Activated CD8-positive, alpha-beta memory T cell treated with anti-CD3 and anti-CD28 coated beads, Interleukin-2, amount 50 U/mL, for 24 hours (primary cell): ENCODE results near the gene ALG3.
A peak's percentile ranks its signal among the peaks of the same experiment; 100 is the strongest.

Source experiments
- DNase-seq: peaks from one replicate; pipeline ENCODE4 v3.0.0-alpha.2; 2020; ENCODE audit errors: extremely low read depth

The ALG3 gene

DNA sequence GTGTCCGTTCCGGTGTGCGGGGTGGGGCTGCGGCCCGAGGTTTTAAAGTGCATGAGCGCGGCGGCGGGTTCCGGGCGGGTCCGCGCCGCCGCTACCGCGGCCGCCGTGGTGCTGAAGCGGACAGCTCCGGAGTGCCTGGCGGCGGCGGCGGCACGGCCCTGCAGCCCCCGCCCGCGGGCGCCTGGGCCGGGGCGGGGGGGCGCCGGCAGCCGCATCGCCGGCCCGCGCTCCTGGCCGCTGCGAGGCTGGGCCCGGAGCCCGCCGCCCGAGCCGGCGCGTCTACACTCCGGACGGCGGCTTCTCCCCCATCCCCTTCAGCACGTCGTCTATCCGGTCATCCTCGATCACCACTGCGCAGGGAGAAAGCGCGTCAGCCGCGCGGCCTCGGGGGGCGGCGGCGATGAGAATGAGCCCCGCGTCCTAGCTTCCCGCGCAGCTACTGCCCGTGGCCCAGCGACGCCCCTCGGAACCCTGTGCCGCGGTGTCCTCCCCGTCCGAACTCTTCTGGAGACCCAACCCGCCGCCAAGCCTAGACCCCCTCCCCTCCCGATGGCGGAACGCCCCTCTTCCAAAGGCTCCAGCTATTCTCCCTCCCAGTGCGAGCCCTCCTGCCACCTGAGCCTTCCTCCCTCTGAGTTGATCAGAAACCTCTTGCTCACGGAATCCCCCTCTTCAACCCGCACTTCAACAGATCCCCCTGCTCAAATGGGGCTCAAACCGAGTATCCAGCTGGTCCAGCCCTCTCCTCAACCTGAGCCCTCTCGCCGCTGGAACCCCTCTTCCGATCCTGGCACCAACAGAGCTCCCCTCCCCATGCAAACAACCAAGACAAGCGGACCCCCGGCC, 11.3 kb upstream of the ALG3 start:
- no peak for DNase-seq

DNA sequence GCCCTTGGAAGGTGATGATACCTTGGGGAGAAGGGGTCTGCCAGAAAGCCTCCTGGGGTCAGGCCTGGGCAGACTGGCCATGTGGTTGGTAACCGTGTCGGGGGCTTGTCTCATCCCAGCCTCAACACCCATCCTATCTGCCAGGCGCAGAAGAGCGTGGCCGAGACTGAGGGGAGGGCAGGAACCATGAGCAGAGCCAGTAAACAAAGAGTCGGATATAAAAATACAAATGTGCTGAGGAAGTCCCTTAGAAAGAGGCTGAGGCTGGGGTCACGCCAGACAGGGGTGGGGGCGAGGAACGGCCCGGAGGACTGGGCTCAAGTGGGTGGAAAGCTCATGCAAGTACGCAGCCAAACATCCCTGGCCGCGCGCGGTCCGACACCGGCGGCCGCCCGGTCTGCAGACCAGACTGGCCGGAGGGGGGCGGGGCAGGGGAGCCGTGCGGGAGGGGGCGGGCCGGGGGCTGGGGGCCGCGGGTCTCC, 10.7 kb upstream of the ALG3 start:
- DNase-seq = no peak

DNA sequence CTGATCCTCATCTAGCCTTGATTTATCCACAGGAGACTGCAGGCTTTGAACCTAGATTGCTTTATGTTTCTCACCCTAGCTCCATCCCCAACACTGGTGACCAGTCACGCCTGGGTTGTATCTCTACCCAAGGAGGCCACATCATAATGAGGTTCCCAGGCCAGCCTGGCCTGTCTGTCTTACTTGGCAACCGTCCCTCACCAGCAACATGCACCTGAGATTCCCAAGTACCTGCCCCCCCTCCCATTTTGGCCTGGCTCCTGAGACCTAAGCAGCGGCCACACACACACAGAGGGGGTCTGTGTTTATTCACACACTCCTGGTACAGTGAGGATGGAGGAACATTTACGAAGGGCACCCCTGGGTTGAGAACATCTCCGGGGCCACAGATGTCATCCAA, 10.2 kb upstream of the ALG3 start:
- DNase-seq = no peak

DNA sequence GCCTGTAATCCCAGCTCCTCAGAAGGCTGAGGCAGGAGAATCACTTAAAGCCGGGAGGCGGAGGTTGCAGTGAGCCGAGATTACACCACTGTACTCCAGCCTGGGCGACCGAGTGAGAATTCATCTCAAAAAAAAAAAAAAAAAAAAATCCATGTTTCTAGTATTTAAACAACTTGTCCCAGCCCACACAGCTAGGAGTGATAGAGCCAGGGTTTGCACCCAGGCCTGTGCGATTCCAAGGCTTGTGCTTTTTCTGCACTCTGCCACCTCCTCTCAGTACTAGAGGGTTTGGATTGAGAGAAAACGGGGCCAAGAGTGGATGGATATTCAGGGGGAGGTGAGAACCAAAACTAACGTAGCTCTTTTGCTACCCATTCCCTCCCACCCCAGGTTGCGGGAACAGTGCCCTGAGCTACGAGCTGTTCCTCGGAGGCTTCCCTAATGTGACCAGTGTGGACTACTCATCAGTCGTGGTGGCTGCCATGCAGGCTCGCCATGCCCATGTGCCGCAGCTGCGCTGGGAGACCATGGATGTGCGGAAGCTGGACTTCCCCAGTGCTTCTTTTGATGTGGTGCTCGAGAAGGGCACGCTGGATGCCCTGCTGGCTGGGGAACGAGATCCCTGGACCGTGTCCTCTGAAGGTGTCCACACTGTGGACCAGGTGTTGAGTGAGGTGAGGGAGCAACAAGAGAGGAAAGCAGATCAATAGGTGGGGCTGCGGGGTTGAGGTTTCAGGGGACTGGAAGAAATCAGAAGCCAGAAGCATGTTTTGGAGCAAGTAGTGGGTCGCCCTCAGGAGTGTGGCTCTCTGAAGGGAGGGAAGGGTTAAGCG, 8.5 kb upstream of the ALG3 start:
- DNase-seq = no peak

DNA sequence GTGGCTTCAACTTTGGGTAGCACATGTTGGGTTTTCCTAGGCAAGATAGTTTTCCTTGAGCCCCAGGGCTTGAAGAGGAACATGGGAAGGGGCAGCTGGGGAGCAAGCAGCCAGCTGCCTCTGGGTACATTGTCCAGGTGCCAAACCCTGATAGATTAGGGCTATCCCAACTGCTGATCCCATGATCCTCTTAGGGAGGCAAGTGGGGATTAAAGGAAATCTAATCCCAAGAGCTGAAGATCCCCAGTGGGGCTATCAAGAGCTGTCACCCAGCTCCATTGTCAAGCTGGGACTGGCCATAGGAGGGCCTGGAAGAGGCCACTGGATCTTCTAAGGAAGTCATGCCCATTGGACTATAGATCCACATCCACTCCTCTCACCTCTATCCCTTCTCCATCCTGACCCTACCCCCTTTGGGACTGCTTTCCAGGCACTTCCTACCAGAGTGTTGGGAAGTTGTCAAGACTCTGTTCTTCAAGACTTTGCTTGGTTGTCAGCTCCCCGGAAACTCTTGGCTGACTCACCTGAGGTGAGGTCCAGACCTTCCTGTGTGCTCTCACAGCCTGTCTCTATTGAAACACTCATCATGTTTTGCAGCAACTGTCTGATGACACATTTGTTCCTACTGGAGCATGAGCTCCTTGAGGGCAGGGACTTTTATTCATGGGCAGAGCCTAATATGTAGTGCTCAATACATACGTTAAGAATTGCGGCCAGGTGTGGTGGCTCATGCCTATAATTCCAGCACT, 6.7 kb upstream of the ALG3 start:
- DNase-seq = no peak

DNA sequence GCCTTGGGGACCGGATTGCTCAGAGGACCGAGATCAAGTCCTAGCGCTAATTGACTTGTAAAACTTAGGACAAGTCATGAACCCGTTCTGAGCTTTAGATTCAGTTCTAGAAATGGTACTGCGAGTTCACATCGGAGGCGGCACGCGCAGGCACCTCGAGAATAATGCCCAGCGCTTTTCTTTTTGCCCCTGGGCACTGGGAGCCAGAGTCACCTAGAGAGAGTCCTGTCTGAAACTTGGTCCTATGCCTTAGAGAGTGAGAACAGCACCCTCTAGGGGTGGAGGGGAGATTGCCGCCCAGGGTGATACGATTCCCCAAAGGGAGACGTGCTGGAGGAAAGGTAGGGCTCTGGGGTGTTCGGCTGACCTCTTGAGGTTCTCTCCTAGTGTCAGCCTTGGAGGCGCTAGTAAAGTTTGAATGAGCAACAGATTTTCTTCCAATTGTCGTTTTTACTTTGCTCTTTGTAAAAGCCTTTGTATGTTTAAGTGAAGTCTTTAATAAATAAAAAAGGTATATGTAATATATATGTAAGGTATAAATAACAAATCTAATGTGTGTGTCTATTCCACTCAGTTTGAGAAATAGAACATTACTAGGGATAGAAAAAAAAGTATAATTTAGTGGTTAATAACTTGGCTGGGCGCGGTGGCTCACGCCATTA, 1.5 kb upstream of the ALG3 start:
- DNase-seq = peak; percentile 82

DNA sequence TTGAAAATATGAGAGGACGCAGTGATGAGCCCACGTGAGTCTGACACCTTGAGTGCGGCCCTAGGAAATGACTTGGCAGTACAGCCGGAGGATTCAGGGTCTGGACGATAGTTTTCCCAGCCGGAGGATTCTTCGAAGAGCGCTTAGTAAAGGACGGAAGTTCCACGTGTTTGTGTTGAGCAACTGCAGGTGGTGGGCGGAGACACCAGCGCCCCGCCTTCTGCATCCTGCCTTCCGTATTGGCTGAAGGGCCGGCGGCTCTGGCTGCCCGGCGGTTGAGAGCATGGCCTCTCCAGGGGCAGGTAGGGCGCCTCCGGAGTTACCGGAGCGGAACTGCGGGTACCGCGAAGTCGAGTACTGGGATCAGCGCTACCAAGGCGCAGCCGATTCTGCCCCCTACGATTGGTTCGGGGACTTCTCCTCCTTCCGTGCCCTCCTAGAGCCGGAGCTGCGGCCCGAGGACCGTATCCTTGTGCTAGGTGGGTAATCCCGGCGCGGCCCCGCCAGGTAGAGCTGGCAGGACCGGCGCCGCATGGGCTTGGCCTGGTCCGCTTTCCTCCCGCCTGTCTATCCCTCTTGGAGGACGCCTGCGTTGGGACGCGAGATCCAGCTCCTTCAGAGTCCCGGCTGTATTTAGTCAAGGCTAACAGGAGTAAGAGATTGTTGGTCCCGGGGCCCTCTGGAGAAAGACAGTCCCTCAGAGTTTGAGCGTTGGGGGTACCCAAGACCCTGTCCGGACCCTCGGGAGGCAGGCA, 827 bp upstream of the ALG3 start, which contains the start of gene EEF1AKMT4:
TSS of gene EEF1AKMT4 (plus strand) at position 261 of the 755 bp plus-strand sequence. CDS start at position 284, 23 bp downstream.
- DNase-seq = peak; percentile 87

DNA sequence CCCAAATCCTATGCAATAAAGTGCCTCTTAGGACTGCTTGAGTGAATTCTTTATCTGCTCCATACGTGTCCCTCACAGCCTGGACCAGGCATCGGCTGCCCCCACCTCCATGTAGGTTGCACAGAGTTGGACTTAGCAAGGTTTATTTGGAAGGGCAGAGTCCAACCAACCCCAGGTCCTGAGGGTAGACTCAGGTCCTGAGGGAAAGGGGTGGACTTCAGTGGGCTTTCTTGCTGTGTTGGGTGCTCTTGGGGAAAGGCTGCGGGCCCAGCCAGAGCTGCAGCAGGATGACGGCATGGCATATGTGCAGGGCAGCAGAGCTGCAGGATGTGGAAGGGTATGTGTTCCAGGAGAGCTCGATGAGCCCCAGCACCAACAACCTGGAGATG, 6.5 kb downstream of the ALG3 start:
- no peak for DNase-seq

DNA sequence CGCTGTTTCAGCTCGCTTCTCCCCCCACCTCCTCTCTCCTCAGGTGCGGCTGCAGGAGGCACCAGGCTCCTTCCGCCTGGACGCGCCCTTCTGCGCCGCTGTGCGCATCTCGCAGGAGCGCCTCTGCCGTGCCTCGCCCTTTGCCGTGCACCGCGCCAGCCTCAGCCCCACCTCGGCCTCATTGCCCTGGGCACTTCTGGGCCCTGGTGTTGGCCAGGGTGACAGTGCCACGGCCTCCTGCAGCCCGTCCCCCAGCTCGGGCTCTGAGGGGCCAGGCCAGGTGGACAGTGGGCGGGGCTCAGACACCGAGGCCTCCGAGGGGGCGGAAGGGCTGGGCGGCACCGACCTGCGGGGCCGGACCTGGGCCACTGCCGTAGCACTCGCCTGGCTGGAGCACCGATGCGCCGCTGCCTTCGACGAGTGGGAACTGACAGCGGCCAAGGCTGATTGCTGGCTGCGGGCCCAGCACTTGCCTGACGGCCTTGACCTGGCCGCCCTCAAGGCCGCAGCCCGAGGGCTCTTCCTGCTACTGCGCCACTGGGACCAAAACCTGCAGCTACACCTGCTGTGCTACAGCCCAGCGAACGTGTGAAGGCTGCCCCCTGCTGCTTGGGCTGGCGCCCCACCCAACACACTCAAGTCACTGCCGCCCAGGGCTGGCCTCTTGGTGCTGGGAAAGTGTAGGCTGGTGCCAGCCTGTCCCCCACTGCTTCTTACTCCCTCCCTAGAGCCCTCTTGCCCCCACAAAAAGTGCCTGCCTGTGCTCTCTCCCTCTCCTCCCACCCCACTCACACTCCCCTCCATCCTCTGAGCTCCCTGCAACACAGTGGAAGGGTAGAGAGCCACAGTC, 7.1 kb downstream of the ALG3 start:
- no peak for DNase-seq

DNA sequence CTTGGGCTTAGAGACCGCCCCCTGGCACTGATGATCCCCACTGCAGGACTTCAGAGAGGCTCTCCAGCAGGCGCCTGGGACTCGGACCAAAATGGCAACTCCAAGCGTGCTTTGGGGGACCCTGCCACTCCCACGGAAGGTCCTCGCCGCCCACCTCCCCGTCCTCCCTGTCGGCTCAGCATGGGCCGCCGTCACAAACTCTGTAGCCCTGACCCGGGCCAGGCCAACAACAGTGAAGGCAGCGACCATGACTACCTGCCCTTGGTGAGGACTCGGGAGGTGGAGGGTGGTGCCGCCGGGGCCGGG, 7.7 kb downstream of the ALG3 start:
- no peak for DNase-seq

DNA sequence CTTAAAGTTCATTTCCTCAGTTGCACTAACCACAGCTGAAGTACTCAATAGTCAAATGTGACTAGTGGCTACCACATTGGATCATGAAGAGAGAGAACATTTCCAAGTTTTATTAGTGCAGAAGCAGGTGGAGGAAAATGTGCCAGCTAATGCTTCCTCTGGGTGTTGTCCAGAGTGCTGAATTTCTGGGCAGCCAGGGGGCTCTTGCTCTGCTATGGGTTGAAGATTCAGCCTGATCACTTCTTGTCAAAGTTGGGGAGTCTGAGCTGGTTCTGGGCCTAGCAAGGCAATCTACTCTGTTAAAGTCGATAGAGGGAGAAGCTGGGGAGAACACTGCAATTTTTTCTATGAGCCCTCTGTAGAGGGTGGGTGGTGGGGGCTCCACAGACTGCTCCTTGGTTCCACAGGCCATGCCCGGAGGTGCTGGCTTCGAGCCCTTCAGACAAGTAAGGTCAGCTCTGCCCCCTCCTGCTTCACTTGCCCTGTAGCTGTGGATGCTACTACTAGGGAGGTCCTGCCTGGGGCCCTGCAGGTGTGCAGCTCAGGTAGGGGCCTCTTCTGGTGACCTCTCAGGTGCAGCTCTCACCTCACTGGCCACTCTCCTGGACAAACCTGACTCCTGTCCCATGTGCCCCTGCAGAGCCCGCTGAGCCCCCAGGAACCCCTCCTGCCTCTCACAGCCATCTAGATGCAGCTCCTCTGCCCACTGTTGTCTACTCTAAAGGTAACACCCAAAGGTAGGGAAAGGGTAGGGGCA, 8.2 kb downstream of the ALG3 start:
- DNase-seq = no peak

DNA sequence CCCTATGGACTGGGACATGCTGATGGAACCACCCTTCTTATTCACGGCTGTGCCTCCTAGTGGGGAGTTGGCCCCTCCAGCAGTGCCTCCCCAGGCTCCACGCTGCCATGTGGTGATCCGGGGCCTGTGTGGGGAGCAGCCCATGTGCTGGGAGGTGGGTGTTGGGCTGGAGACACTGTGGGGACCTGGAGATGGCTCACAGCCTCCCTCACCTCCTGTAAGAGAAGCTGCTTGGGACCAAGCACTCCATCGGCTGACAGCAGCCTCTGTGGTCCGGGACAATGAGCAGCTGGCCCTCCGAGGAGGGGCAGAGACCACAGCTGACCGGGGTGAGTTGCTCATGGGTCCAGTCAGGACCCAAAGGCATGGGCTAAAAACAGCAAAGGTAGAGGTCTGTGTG, 9.1 kb downstream of the ALG3 start:
- DNase-seq = no peak

DNA sequence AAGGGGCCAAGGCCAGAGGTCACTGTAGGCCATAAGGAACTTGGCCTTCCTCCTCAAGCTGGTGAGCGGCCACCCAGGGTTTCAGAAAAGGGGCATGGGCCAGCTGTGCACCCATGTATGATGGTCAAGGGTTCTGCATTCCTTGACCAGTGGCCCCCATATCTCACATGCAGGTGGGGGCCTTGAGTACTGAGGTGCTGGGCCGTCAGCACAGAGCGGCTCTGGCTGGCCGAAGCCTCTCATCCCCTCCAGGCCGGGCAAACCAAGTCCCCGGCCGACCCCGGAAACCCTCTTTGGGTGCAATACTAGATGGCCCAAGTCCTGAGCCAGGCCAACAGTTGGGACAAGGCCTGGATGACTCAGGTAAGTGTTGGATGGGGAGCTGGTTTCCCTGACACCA, 9.5 kb downstream of the ALG3 start:
- DNase-seq = no peak

DNA sequence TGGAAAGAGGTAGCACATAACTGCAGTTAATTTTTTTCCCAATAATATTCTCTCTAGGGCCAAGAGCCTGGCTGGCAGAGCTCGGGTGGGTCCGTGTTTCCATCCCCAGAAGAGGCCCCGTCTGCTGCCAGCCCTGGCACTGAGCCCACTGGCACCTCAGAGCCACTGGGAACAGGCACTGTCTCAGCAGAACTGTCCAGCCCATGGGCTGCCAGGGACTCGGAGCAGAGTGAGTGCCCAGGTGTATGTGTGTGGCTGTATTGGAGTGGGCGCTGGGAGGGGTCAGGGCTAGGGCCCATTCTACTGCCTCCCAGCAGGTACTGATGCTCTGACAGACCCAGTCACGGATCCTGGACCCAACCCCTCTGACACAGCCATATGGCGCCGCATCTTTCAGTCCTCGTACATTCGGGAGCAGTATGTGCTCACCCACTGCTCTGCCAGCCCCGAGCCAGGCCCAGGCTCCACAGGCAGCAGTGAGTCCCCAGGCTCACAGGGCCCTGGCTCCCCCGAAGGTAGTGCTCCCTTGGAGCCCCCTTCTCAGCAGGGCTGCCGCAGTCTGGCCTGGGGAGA, 10.4 kb downstream of the ALG3 start:
- no peak for DNase-seq

DNA sequence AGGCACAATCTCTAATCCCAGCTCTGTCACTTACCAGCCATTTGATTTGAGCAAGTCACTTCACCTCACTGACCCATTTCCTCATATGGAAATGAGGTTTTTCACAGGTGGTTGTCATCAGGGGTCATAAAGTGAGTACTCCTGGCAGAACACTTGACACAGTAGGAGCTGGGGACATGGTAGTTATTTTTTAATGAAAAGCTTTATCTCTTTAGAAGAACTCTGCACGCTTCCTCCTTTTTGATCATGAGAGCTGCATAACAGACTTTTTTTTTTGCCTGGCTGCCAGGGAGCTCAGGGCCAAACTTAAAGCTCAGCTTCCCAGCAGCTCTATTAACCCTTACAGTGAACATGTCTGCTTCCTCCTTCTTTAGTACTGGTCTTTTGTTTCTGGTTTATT, 11.0 kb downstream of the ALG3 start:
- DNase-seq = no peak

DNA sequence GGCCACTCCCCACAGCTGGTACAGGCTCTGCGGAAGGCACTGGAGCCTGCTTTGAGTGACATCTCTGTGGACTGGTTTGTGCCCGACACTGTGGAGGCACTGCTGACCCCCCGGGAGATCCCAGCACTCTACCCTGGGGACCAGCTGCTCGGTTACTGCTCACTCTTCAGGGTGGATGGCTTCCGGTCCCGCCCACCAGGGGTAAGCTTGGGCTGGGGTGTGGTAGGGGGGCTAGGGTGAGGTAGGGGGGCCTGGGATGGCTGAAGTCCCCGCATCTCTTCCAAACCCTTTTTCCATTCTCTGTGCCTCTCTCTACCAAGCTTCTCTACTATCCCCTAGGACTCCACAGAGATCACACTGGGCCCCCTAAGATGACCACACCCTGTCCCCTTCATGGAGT, 11.6 kb downstream of the ALG3 start:
- DNase-seq = no peak

DNA sequence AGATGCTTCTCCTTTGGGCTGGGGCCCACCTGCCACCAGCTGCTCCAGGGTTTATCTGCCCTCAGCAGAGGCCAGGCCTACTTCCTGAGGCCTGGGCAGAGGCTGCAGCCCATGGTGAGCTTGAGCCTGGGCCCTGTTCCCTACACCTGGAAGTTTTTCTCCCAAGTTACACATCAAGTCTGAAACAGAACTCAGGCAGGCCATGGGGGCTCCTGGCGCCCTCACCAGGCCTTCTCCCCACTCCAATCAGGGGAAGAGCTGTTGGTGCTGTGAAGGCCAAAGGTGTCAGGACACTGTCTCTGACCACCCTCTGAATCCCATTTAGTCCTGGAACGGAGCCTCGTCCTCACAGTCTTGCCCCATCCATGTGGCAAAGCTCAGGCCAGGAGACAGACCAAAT, 12.1 kb downstream of the ALG3 start:
- DNase-seq = no peak

DNA sequence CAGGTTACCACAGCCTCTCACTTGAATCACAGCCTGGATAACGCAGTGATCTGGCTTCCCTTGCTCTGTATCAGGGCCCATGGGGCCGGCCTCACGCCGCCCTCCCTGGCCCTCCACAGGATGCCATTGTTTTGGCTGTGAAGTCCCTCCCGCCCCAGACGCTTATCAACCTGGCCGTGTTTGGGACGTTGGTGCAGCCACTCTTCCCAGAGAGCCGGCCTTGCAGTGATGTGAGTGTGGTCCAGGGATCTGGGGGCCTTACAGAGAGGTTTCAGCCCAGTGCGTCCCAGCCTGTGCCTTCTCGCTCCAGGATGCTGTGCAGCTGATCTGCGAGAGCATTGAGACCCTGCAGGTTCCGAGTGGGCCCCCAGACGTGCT, 12.7 kb downstream of the ALG3 start:
- DNase-seq = no peak

DNA sequence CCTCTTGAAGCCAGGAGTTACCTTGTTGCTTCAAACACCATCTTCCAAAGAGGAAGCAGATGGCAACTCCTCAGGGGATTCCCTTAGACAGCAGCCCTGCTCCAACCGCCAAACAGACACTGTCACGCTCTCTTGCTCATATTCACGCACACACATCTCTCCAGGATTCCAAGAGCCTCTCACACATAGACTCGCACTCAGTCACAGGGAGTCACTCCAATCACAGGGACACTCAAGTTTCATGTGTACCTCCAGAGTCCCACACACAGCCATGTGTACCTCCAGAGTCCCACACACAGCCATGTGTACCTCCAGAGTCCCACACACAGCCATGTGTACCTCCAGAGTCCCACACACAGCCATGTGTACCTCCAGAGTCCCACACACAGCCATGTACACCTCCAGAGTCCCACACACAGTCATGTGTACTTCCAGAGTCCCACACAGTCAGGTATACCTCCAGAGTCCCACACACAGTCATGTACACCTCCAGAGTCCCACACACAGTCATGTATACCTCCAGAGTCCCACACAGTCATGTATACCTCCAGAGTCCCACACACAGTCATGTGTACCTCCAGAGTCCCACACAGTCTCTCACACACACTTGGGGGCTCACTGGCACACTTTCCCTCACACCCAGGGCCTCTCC, 13.3 kb downstream of the ALG3 start:
- DNase-seq = no peak
